ENCODE measurements around the gene TBL2. TPM values are rescaled to one million over a fixed set of nuclear protein-coding genes. Genes with fewer than 3 reads are reported as not detected.
A peak's percentile ranks its signal among the peaks of the same experiment; 100 is the strongest.
"Not testable (repeated sequence)": the region's sequence is repeated elsewhere in the genome, so short reads cannot be mapped to it uniquely, and the experiment has no call there.

The TBL2 gene
- total RNA-seq, 4 donors from 2014 or later = 50.4 to 89.9 (median 73.3) TPM

DNA sequence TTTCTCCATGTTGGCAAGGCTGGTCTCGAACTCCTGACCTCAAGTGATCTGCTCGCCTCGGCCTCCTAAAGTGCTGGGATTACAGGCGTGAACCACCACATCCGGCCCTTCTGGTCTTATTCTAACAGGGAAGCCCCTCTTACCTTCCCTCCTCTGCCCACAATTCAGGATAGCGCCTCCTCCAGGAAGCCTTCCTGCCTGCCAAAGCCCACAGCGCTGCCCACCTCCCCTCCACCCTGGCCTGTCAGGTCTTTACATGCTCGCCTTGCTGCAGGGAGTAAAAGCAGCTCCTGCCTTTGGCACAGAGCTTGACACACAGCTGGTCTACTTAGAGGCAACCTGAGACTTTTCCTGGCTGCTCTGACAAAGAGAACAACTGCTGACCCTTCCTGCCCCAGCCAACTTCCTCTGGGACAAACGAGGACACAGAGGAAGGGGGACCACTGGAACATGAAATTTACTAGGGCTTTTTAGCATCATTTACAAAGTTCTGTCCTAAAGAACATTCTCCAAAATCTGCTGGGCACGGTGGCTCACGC, 32.7 kb upstream of the TBL2 start:
- Histone ChIP-seq H3K27ac (no peak overlapping the region), H3K4me3 (replicated peaks in 1 of 3) (no peak overlapping the region), H3K36me3 (no peaks in the 10 kb centered on the region), H3K9me3 (no peaks in the 10 kb centered on the region), H3K27me3 (no peaks in the 10 kb centered on the region), H3K4me1 (peaks cover 0 to 4% of the 10 kb centered on the region in 2 donors)
- no peak for TF ChIP-seq POLR2A (IDR thresholded peaks at IDR 0.05)
- TF ChIP-seq, protein P1, sequence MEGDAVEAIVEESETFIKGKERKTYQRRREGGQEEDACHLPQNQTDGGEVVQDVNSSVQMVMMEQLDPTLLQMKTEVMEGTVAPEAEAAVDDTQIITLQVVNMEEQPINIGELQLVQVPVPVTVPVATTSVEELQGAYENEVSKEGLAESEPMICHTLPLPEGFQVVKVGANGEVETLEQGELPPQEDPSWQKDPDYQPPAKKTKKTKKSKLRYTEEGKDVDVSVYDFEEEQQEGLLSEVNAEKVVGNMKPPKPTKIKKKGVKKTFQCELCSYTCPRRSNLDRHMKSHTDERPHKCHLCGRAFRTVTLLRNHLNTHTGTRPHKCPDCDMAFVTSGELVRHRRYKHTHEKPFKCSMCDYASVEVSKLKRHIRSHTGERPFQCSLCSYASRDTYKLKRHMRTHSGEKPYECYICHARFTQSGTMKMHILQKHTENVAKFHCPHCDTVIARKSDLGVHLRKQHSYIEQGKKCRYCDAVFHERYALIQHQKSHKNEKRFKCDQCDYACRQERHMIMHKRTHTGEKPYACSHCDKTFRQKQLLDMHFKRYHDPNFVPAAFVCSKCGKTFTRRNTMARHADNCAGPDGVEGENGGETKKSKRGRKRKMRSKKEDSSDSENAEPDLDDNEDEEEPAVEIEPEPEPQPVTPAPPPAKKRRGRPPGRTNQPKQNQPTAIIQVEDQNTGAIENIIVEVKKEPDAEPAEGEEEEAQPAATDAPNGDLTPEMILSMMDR (IDR thresholded peaks at IDR 0.05) = no peak
- intact Hi-C loops (cut with DNase I) = loop anchor here (10.0 kb wide), 1 partner anchor 64 kb away; no protein-coding TSS in a partner anchor
- 81 to 84% methylated on average over 11 of the region's 11 CpGs for WGBS, 2 donors
- DNase-seq = no peak

DNA sequence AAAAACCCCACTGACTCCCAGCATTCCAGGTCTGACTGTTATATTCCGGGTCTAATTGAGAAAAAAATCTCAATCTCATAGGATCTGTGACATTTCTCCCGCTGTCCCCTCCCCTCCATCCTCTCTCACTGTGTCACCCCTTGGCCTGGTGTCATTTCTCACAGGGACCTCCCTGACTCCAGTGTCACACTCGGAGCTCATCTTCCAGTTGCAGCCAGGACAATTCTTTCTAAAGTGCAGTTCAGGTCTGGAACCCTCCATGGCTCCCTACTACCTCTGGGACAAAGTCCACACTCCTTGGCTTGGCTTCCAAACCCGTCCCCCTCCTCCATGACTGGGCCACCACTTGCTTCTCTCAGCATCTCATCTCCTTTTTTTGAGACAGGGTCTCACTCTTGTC, 31.7 kb upstream of the TBL2 start:
- Histone ChIP-seq H3K4me1 (peaks cover 0 to 4% of the 10 kb centered on the region in 2 donors), H3K36me3 (no peaks in the 10 kb centered on the region), H3K4me3 (replicated peaks in 1 of 3) (no peak overlapping the region), H3K9me3 (no peaks in the 10 kb centered on the region), H3K27me3 (no peaks in the 10 kb centered on the region), H3K27ac (no peak overlapping the region)
- intact Hi-C loops (cut with DNase I) = loop anchor here (10.0 kb wide), 1 partner anchor 65 kb away; no protein-coding TSS in a partner anchor
- DNase-seq = no peak
- TF ChIP-seq, protein P1 (IDR thresholded peaks at IDR 0.05) = no peak
- 82 to 86% methylated on average over 4 of the region's 4 CpGs for WGBS, 2 donors

DNA sequence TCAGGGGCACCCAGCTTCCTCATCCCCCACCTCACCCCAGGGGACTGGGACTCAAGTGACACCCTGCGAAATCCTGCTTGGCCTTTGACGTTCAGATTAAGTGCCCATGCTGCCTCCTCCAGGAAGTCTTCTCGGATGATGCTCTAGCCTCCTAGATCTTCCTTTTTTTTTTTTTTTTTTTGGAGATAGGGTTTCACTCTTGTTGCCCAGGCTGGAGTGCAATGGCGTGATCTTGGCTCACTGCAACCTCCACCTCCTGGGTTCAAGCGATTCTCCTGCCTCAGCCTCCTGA, 29.3 kb upstream of the TBL2 start:
- H3K4me3 ChIP-seq (replicated peaks in 1 of 3); H3K27ac ChIP-seq; H3K9me3 ChIP-seq; DNase-seq; H3K36me3 ChIP-seq; H3K4me1 ChIP-seq; H3K27me3 ChIP-seq: not testable (repeated sequence)
- 62 to 71% methylated on average over 5 of the region's 5 CpGs for WGBS, 2 donors
- intact Hi-C loops (cut with DNase I) = loop anchor here (5.0 kb wide), 1 partner anchor 250 kb away; no protein-coding TSS in a partner anchor

DNA sequence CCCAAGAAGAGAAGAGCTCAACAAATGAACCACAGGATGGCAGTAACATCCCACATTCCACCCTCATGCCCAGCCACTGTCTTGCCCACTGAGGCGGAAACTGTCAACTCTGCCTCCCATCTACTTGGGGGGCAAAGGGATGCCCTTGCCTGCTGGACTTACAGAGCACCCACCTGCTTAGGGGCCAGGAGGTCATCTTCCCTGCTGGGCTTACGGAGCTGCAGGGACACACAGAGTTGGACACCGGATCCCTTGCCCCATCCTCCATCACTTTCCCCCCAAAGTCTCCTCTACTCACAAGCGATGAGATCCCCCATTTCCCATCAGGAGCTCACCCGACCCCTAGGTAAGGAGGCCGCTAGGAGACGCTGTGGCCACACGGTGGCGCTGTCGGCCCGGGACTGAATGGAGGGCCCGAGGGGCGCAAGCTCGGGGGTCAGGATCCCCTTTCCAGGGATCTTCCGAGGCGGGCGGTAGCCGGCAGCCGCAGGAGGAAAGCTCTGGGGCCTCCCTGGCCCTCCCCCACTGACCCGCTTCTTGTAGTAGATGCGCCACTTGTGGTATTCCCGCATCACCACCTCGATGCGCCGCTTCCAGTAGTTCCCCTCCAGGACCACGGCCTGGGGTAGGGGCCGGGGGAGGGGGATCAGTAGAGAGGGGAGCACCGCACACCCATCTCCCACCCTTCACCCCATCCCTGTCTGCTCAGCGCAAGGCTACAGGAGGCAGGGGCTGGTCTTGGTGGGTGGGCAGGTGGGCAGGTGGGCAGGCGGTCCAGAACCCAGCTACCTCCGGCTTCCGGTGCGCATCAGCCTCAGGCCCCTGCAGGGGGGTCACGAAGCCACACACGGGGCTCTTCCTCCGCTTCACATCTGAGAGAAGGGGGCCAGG, 28.7 kb upstream of the TBL2 start:
- H3K36me3 ChIP-seq = no peaks in the 10 kb centered on the region
- H3K4me3 ChIP-seq (replicated peaks in 1 of 3) = no peak overlapping the region
- H3K27me3 ChIP-seq = no peaks in the 10 kb centered on the region

DNA sequence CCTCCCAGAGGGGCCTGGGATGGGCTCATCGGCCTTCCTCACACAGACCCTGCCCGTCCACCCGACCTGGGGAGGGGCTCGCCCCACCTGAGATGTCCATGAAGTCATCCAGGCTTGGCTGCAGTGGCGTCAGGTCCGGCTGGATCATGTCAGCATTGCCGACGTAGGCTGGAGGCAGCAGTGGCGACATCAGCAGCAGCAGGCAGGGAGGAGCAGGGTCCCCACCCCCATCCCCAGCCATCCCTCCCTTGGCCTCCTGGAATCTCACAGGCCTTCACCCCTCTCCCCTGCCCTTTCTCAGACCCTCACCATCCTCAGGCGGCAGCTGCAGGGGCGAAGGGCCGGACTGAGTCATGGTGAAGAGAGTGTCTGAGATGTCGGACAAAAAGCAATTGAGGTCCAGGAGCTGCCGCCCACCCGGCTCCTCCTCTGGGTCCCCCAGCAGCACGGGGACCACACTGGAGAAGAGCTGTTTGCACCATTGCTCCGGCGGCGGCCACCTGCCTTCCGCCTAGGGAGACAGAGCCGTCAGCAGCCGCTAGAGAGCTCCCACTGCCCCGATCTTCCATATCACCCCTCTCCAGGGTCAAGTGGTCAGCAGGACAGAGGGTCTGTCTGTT, 27.3 kb upstream of the TBL2 start:
- Histone ChIP-seq H3K27ac (no peak overlapping the region), H3K4me3 (replicated peaks in 1 of 3) (no peak overlapping the region), H3K27me3 (no peaks in the 10 kb centered on the region), H3K36me3 (no peaks in the 10 kb centered on the region), H3K9me3 (no peaks in the 10 kb centered on the region), H3K4me1 (peaks cover 0 to 4% of the 10 kb centered on the region in 2 donors)
- intact Hi-C loops (cut with DNase I) = loop anchor here (5.0 kb wide), 1 partner anchor 252 kb away; no protein-coding TSS in a partner anchor
- no peak for DNase-seq
- 61 to 75% methylated on average over 19 to 23 of the region's 23 CpGs for WGBS, 2 donors
- TF ChIP-seq POLR2A (IDR thresholded peaks at IDR 0.05) = no peak
- TF ChIP-seq, protein P1 (IDR thresholded peaks at IDR 0.05) = no peak

More for the DNA sequence above, 28.7 kb upstream of the TBL2 start:
- WGBS, 2 donors = 5 to 12% methylated on average over 21 to 31 of the region's 36 CpGs
- no peak for TF ChIP-seq POLR2A (IDR thresholded peaks at IDR 0.05)
- TF ChIP-seq, protein P1 (IDR thresholded peaks at IDR 0.05) = peak; percentile 77 to 94 (median 88)
- no peak overlapping the region for H3K27ac ChIP-seq
- H3K4me1 ChIP-seq = peaks cover 0 to 4% of the 10 kb centered on the region in 2 donors
- no peaks in the 10 kb centered on the region for H3K9me3 ChIP-seq
- DNase-seq = peak; percentile 46 to 53
- intact Hi-C loops (cut with DNase I) = loop anchor here (5.0 kb wide), 1 partner anchor 250 kb away; no protein-coding TSS in a partner anchor
